ENCODE data around the gene KIAA1671.
A peak's percentile ranks its signal among the peaks of the same experiment; 100 is the strongest.

Gene KIAA1671

DNA sequence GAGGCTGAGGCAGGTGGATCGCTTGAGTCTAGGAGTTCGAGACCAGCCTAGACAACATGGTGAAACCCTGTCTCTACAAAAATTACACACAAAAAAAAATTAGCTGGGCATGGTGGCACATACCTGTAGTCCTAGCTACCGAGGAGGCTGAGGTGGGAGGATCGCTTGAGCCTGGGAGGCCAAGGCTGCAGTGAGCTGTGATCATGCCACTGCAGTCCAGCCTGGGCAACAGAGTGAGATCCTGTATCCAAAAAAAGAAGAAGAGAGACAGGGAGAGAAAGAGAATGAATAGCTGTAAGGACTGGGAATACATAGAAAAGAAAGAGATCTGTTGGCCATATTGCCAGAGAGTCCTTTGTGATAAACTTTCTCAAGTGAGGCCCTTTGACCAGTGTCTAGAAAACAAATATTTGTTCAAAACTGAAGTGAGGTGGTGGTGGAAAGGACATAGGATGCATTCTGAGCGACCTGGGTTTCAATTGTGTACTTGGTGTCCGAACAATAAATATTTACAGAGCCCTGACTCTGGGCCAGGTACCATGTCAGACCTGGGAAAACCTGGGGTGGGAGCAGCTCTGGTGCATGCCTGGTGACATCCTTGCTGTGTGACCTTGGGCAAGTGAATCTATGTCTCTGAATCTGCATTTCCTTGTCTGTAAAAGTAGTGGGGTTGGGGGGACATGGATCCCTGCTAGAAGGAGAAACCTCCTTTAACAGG, 157.5 kb downstream of the KIAA1671 start:
- DNase-seq (ENCODE audit: low read depth) = no peak
- no peak overlapping the region for H3K4me3 ChIP-seq (ENCODE audit: low read length)
- TF ChIP-seq, protein P1, sequence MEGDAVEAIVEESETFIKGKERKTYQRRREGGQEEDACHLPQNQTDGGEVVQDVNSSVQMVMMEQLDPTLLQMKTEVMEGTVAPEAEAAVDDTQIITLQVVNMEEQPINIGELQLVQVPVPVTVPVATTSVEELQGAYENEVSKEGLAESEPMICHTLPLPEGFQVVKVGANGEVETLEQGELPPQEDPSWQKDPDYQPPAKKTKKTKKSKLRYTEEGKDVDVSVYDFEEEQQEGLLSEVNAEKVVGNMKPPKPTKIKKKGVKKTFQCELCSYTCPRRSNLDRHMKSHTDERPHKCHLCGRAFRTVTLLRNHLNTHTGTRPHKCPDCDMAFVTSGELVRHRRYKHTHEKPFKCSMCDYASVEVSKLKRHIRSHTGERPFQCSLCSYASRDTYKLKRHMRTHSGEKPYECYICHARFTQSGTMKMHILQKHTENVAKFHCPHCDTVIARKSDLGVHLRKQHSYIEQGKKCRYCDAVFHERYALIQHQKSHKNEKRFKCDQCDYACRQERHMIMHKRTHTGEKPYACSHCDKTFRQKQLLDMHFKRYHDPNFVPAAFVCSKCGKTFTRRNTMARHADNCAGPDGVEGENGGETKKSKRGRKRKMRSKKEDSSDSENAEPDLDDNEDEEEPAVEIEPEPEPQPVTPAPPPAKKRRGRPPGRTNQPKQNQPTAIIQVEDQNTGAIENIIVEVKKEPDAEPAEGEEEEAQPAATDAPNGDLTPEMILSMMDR (IDR thresholded peaks at IDR 0.05; ENCODE audit: insufficient read depth, low read depth, low read length, missing control alignments) = no peak

DNA sequence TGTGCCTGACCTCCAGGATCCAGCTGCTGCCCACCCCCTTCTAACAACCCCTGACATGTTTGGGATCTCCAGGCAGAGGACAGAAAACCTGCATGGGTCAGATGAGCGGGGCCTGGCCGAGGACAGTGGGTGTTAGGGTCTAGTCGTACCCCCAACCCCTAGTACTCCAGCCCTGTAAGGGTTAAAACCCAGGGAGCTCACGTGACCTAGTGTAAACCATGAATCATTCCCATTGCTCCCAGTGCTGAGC, 158.0 kb downstream of the KIAA1671 start:
- peak overlapping the region; percentile 63 for H3K4me3 ChIP-seq (ENCODE audit: low read length)
- no peak for DNase-seq (ENCODE audit: low read depth)
- TF ChIP-seq, protein P1 (IDR thresholded peaks at IDR 0.05; ENCODE audit: insufficient read depth, low read depth, low read length, missing control alignments) = no peak

DNA sequence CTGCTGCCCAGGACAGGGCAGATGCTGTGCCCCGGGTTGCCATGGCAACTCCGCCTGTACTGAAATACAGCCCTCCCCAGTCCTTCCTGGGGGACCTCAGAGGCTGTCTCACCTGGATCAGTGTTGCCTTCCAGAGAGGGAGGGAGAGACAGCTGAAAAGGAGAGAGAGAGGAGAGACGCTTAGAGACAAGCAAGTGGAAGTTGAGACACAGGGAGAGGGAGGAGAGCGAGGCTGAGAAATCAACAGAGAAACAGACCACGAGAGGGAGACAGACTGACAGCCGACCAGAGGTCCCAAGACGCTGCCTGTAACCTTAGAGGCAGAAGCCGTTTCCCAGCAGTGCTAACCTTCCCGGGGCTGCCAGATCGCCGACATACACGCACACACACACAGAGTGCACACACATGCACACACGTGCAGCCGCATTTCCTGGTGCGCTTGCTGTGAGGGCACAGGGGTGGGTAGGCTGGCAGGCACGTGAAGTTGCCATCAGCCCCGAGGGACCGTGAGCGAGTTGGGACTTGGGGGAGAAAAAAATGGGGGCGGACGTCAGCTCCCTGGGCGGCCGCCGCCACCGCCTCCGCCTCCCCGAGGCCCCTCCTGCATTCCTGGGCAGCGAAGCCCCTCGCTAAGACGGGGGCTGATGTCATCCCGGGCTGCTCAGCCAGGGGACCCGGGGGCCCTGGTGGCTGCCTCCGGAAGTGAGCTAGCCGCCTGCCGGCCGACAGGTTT, 158.5 kb downstream of the KIAA1671 start:
- TF ChIP-seq, protein P1 (IDR thresholded peaks at IDR 0.05; ENCODE audit: insufficient read depth, low read depth, low read length, missing control alignments) = peak; percentile 74
- peak overlapping the region; percentile 63 for H3K4me3 ChIP-seq (ENCODE audit: low read length)
- DNase-seq (ENCODE audit: low read depth) = peak; percentile 89

- TF ChIP-seq, protein P1 (IDR thresholded peaks at IDR 0.05; ENCODE audit: insufficient read depth, low read depth, low read length, missing control alignments) = no peak
- DNase-seq (ENCODE audit: low read depth) = no peak
- peak overlapping the region; percentile 63 for H3K4me3 ChIP-seq (ENCODE audit: low read length)
These were observed 159.3 kb downstream of the KIAA1671 start for GRCh38 chr22:25111579-25112517.

DNA sequence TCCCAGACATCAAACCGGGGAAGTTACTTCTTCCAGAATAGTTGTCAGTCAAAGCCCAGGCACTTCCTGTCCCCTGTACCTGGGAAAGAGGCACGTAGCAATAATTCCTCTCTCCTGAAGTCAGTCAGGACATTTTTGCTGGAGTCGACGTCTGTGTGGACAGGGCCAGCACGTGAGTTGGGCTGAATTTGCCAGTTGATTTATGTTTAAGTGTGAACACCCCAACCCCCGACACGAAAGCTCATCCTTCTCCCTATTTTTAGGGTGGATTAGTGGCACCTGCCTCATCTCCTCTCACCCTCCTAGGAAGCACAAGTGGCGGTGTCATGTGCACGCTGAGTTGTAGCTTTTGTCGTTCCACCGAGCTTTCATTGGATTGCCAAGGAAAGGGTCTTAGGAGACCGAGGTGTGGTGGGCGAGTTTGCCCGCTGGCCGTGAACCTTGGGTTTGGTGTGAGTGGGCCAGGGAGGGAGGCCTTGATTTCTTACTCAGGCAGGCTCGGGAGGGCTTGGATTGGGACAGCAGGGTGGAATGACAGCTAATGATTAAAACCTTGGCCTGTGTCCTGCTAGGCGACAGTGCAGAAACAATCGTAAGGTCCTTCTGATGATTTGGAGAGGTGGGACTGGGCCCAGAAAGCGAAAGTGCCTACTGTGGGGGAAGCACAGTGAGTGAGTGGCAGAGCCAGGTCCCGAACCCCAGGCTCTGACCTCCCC, 160.2 kb downstream of the KIAA1671 start:
- peak overlapping the region; percentile 63 for H3K4me3 ChIP-seq (ENCODE audit: low read length)

DNA sequence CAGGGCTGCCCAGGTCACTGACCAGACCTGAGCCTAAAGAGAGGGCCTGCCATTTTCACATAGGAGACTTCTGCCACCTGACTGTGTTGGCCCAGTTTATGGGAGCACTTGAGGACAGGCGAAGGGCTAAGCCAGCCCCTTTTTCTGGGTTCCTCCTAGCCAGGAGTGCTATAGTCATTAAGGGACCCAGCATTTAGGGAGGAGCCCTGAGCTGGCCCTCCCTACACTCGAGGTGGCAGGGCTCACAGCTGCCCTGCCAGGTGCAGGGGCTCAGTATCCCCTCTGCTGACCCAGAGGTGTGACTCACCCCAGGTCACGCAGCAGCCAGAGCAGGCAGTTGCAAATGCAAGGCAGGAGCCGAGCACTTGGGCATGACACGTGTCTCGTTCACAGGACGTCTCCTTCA, 160.8 kb downstream of the KIAA1671 start:
- peak overlapping the region; percentile 63 for H3K4me3 ChIP-seq (ENCODE audit: low read length)
- TF ChIP-seq, protein P1 (IDR thresholded peaks at IDR 0.05; ENCODE audit: insufficient read depth, low read depth, low read length, missing control alignments) = no peak
- DNase-seq (ENCODE audit: low read depth) = peak; percentile 42

More for the DNA sequence above, 160.2 kb downstream of the KIAA1671 start:
- no peak for DNase-seq (ENCODE audit: low read depth)
- TF ChIP-seq, protein P1 (IDR thresholded peaks at IDR 0.05; ENCODE audit: insufficient read depth, low read depth, low read length, missing control alignments) = no peak

Data from epithelial cell of esophagus (primary cell).